ENCODE measurements around the gene DOCK10.

- no peak for TF ChIP-seq CTCF (IDR thresholded peaks at IDR 0.05)
- TF ChIP-seq POLR2A (IDR thresholded peaks at IDR 0.05): no peak
Measured at GRCh38 chr2:224937887-224938286, 104.4 kb downstream of the DOCK10 start.

All from testis (tissue), 2 donors.